ENCODE measurements around the gene NME8. TPM values are rescaled to one million over a fixed set of nuclear protein-coding genes. Genes with fewer than 3 reads are reported as not detected.

NME8 gene, protein sequence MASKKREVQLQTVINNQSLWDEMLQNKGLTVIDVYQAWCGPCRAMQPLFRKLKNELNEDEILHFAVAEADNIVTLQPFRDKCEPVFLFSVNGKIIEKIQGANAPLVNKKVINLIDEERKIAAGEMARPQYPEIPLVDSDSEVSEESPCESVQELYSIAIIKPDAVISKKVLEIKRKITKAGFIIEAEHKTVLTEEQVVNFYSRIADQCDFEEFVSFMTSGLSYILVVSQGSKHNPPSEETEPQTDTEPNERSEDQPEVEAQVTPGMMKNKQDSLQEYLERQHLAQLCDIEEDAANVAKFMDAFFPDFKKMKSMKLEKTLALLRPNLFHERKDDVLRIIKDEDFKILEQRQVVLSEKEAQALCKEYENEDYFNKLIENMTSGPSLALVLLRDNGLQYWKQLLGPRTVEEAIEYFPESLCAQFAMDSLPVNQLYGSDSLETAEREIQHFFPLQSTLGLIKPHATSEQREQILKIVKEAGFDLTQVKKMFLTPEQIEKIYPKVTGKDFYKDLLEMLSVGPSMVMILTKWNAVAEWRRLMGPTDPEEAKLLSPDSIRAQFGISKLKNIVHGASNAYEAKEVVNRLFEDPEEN
- not detected in 2 replicates for total RNA-seq

DNA sequence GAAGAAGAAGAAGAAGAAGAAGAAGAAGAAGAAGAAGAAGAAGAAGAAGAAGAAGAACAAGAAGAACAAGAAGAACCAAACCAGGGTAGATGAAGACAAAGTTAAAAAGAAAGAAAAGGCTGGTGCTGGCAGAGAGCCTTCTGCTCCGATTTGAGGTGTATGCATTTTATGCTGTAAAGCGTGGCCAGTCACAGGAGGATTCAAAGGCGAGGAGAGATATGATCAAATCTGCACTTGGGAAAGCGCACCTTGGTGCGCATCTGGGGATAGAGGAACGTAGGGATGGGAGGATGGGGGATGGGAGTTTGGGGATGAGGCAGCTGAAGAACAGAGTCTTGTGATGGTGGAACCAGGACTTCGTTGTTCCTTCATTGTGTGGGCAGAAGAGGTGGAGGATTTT, at the start of gene NME8:
NME8 (plus strand) TSS at position 301 of the 400 bp plus-strand sequence. CDS start 1,670 bp downstream, outside the sequence.

DNA sequence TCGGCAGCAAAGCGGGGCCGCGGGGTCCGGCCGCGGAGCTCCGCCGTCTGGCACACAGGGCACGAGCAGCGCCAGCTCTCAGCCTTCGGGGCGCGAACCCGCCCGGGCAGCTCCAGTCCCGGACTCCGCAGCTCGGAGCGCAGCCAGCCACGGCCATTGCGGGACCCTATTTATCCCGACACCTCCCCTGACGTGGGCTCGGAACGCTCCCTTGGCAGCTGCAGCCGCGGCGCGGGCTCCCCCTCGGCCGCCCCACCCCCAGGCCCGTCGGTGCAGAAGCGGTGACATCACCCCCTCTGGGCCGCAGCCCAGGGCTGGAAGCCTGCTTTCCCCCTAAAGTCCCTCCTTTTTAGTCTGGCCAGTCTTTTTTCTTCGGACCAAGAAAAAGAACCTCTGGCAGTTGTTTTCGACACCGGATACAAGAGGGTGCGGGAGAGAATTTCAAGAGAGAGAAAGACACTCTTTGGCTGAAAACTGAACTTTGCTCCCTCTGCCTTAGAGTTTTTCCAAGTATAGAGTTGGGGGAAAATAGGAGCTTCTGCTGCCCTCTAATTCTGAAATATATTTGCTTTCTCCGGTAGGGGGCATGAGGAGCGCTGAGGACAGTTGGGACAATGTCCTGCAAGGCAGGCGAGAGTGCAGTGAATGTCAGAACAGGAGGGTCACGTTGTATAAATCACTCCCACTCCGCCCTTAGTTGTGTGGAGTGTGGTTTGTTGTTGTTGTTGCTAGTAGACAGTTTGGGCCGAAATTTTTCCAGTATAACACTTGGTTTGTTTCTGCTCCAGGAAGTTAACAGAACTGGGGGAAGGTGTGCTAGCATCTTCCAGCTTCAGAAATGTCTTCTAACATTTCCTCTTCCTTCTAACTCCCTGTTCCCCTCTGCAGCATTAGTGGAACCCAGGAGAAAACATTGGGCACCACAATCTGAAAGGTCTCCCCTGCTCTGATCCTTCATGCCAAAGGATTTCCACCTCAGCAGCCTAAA, 68.6 kb downstream of the NME8 start, which contains the start of gene SFRP4:
SFRP4 (minus strand) TSS at position 145 of the 988 bp plus-strand sequence. CDS start 280 bp downstream, outside the sequence.

DNA sequence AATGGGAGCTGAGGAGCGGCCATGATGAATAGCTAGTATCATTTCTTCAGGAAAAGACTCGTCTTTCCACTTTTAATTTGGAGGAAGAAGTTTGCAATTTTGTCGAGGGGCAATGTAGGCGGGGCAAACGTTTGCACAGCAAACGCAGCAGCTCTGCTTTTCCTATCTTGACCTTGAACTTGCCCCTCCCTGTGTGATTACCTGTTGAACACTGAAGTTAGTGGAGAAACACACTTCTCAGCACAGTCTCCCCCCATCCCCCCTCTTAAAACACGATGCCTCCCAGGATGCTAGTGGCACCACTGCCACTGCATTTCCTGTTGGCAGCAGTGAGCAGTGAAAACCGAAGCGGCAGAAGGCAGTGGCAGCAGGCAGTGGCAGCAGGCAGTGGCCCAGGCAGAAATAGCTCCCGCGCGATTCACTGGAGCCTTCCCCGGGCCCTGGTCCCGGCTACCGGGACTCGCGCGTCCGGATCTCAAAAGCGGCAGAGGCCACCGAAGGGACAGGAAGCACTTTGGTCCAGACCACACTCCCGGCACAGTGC, 72.0 kb downstream of the NME8 start, which contains the start of gene EPDR1:
EPDR1 (plus strand) TSS at position 336 of the 544 bp plus-strand sequence. CDS start 300 bp downstream, outside the sequence.

Other genes with a start within 250 kb of the NME8 start
- gene GPR141, start 164.8 kb upstream of the NME8 start, total RNA-seq: not detected in 2 replicates
- gene SFRP4, start 68.2 kb downstream of the NME8 start, total RNA-seq: 0.09 and 8.9 TPM in 2 replicates
- 0.18 and 14.8 TPM in 2 replicates for gene EPDR1, start 72.0 kb downstream of the NME8 start, total RNA-seq